MM.1S (cell line): Measurements from ENCODE around the gene SLC15A2.

Source experiments
- CTCF ChIP-seq: fragments of 300-600 bp; sonication (generic); IDR thresholded peaks from 2 replicates; pipeline ENCODE4 v1.5.1; 2016; ENCODE audit warnings: antibody characterized with exemption, low read length, mixed read lengths
- EZH2 ChIP-seq: fragments of 300-600 bp; sonication (generic); optimal IDR thresholded peaks from 2 replicates; pipeline ENCODE3; 2017; ENCODE audit warnings: low read depth, mild to moderate bottlenecking, antibody characterized with exemption, low read length, mixed read lengths

- TF ChIP-seq CTCF: no peak
- no peak for TF ChIP-seq EZH2
Observed at GRCh38 chr3:121980450-121980796, 86.2 kb downstream of the SLC15A2 start.
